ENCODE measurements around the gene ACTN1.

DNA sequence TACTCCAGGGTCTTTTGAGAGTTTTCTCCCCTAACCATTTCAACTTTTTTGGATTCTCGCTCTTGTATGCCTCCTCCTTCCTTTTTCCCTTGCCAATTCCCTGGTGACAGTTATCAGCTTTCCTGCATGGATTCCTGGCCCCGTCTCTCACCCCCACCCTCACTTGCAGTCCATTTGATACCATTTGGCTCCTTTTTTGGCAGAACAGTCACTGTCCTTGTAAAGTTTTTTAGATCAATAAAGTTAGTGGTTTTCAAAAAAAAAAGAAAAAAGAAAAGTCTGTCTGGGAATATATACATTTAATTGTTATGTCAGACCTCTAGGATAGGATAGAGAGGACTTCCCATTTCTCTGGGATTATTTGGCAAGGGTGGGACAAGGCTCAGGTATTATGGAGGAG is 42.1 kb downstream of the ACTN1 start:
- TF ChIP-seq YY1 (IDR thresholded peaks at IDR 0.05; ENCODE audit: insufficient read depth, insufficient read length), result no peak
- no peak for TF ChIP-seq ZNF274 (IDR thresholded peaks at IDR 0.05; ENCODE audit: low read depth, low read length)

Data from NT2/D1 (cell line).